NB4 (cell line): ENCODE results near the gene BCL11A.

Source experiments
- DNase-seq: peaks from one replicate; pipeline ENCODE4 v3.0.0; 2010; ENCODE audit warnings: low read depth
- H3K4me3 ChIP-seq: one replicate; pipeline ENCODE4 v1.5.1; 2011; ENCODE audit warnings: mild to moderate bottlenecking, low read depth, low read length, moderate library complexity
- CTCF ChIP-seq: IDR thresholded peaks from one replicate; pipeline ENCODE4 v1.5.1; 2012; ENCODE audit warnings: low read depth, low read length
- MYC ChIP-seq: IDR thresholded peaks from 2 replicates; pipeline ENCODE4 v1.6.1; 2011; ENCODE audit warnings: low read depth, low read length
- POLR2A ChIP-seq: IDR thresholded peaks from 2 replicates; pipeline ENCODE4 v1.6.1; 2011; ENCODE audit warnings: mild to moderate bottlenecking; ENCODE audit not compliant: insufficient read length; ENCODE audit errors: extremely low read depth
- TF ChIP-seq, protein P1 (sequence below): IDR thresholded peaks from 2 replicates; pipeline ENCODE4 v1.6.1; 2011; ENCODE audit warnings: low read depth, low read length

BCL11A gene

DNA sequence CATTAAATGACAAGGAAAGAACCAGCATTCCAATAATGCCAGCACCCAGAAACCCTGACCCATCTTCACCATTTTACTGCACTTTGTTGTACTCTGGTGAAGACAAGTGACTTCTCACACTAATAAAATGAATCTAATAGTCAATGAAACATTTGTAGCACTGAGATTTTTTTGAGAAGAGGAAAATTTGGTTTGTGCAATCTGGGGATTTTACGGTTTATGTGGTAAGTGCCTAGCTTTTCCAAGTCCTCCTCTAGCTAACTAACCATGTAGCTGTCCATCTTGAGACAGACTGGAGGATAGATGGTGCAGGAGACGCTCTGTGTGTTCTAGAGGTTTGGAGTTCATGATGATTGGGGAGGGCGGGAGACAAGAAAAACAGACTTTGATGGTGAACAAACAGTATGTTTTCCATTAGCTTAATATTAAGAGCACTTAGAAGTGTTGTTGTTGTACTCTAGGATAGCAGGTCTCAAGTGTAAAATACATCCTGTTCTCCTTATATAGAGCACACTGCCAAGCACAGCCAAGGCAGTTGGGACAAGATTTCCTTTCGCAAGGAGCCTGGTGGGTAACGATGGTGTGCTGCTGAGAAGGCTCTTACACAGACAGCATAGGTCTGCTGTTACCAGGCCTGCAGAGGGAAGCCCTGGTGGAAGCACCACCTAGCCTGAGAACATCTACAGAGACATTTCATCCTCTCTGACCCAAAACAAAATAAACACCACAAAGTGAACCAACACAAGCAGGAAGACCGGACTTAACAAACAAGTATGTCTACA, 83.7 kb downstream of the BCL11A start:
- no peak for TF ChIP-seq MYC
- TF ChIP-seq, protein P1, sequence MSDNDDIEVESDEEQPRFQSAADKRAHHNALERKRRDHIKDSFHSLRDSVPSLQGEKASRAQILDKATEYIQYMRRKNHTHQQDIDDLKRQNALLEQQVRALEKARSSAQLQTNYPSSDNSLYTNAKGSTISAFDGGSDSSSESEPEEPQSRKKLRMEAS = no peak
- no peak for TF ChIP-seq POLR2A
- TF ChIP-seq CTCF = no peak

GRCh38 chr2:60468382-60469085, 84.9 kb downstream of the BCL11A start:
- DNase-seq = peak; percentile 18
- TF ChIP-seq POLR2A (no peak), CTCF (no peak), MYC (no peak)
- TF ChIP-seq, protein P1 = no peak
- H3K4me3 ChIP-seq = no peak overlapping the region

More for the DNA sequence above, 83.7 kb downstream of the BCL11A start:
- no peak overlapping the region for H3K4me3 ChIP-seq
- no peak for DNase-seq

GRCh38 chr2:60466161-60466702, 87.2 kb downstream of the BCL11A start:
- no peak for TF ChIP-seq MYC
- TF ChIP-seq POLR2A = no peak
- no peak for TF ChIP-seq CTCF
- TF ChIP-seq, protein P1 = no peak
- no peak for DNase-seq
- H3K4me3 ChIP-seq = no peak overlapping the region

GRCh38 chr2:60465736-60466135, 87.7 kb downstream of the BCL11A start:
- TF ChIP-seq CTCF (no peak), POLR2A (no peak), MYC (no peak)
- TF ChIP-seq, protein P1 = no peak
- no peak overlapping the region for H3K4me3 ChIP-seq

DNA sequence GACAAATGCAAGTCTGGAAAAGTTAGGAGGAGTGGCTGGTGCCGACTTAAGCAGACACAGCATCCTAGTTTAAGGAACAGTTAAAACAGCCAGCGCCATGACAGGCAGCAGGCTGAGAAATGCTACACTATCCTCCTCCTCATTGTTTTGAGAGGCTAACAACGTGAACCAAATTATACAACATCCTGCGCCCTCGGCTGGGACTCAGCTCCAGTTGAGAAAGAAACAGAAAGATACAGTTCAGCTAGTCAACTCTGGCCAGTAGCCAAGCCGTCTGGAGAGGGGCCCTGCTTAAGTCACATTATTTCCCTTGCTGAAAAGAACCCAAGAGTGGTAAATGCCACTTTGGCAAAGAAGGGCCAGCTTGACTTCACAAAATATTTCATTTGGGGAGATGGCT, 90.2 kb downstream of the BCL11A start:
- no peak overlapping the region for H3K4me3 ChIP-seq
- TF ChIP-seq MYC (no peak), CTCF (no peak), POLR2A (no peak)
- TF ChIP-seq, protein P1 = no peak
- DNase-seq = no peak

More at GRCh38 chr2:60465736-60466135, 87.7 kb downstream of the BCL11A start:
- DNase-seq = no peak
